Activated B cell treated with CpG ODN at 0.5 μM for 24 hours (primary cell): ENCODE results near the gene NLRP1. TPM values are rescaled to one million over a fixed set of nuclear protein-coding genes. Genes with fewer than 3 reads are reported as not detected.

Experiments used
- ATAC-seq: fragments of 200-7000 bp; cut with Tn5 transposase; one replicate; pipeline ENCODE4 v1.10.0; 2021; ENCODE audit warnings: low read depth, mild to moderate bottlenecking, moderate library complexity
- CTCF ChIA-PET: fragments of 350-600 bp; sonication (Branson Sonifier 250); formaldehyde crosslinking; loops from one replicate; lab custom pipeline; 2021; ENCODE audit warnings: antibody characterized with exemption; lab: Charles Lee
- POLR2A ChIA-PET: fragments of 350-600 bp; sonication (Branson Sonifier 250); formaldehyde crosslinking; loops from one replicate; lab custom pipeline; 2021; ENCODE audit warnings: antibody characterized with exemption; lab: Charles Lee
- DNase-seq: peaks from one replicate; pipeline ENCODE4 v3.0.0; 2022
- H3K27ac Mint-ChIP-seq: one replicate; pipeline ENCODE4 v1.8.0; 2020; ENCODE audit warnings: mixed read lengths
- H3K27me3 Mint-ChIP-seq: one replicate; pipeline ENCODE4 v1.8.0; 2021; ENCODE audit warnings: mixed read lengths
- H3K36me3 Mint-ChIP-seq: one replicate; pipeline ENCODE4 v1.8.0; 2021; ENCODE audit warnings: low read depth, mixed read lengths
- H3K4me1 Mint-ChIP-seq: one replicate; pipeline ENCODE4 v1.8.0; 2021; ENCODE audit warnings: mixed read lengths
- H3K4me3 Mint-ChIP-seq: one replicate; pipeline ENCODE4 v1.8.0; 2020; ENCODE audit warnings: mild to moderate bottlenecking, mixed read lengths
- H3K9me3 Mint-ChIP-seq: one replicate; pipeline ENCODE4 v1.8.0; 2020; ENCODE audit warnings: mixed read lengths
- CTCF ChIP-seq: fragments of 200-600 bp; IDR thresholded peaks from one replicate; pipeline ENCODE4 v1.8.0; 2022; ENCODE audit warnings: antibody characterized with exemption, mild to moderate bottlenecking
- intact Hi-C: fragments of 100-400 bp; cut with micrococcal nuclease; formaldehyde crosslinking; loops from one replicate; pipeline ENCODE4 v1.15.1; 2024
- total RNA-seq: library from RNA; stranded (reverse); gene quantifications from 2 replicates; pipeline ENCODE4 v1.2.3, GENCODE V29; 2022

Gene NLRP1
- total RNA-seq, 1 donor from 2014 or later: 40.4 TPM

GRCh38 chr17:5563456-5563855 lies 20.9 kb downstream of the NLRP1 start:
- Mint-ChIP-seq H3K27me3 (no peaks in the 10 kb centered on the region), H3K9me3 (no peaks in the 10 kb centered on the region), H3K4me1 (no peaks in the 10 kb centered on the region), H3K27ac (no peak overlapping the region), H3K36me3 (peaks cover 64% of the 10 kb centered on the region), H3K4me3 (no peak overlapping the region)
- intact Hi-C loops: no loop called here
- ChIA-PET CTCF (no interaction called here), POLR2A (no interaction called here)
- ATAC-seq (no peak), DNase-seq (no peak)
- no peak for TF ChIP-seq CTCF

- H3K36me3 Mint-ChIP-seq: peaks cover 65% of the 10 kb centered on the region
- H3K4me1 Mint-ChIP-seq: no peaks in the 10 kb centered on the region
- H3K9me3 Mint-ChIP-seq: no peaks in the 10 kb centered on the region
- DNase-seq: no peak
- no peak overlapping the region for H3K4me3 Mint-ChIP-seq
- H3K27me3 Mint-ChIP-seq: no peaks in the 10 kb centered on the region
- no peak for ATAC-seq
- H3K27ac Mint-ChIP-seq: no peak overlapping the region
- CTCF ChIA-PET: no interaction called here
- TF ChIP-seq CTCF: no peak
- POLR2A ChIA-PET: no interaction called here
- intact Hi-C loops: no loop called here
Measured at GRCh38 chr17:5562661-5563360, 21.5 kb downstream of the NLRP1 start.

GRCh38 chr17:5561736-5562571 lies 22.4 kb downstream of the NLRP1 start:
- Mint-ChIP-seq H3K27ac (no peak overlapping the region), H3K9me3 (no peaks in the 10 kb centered on the region), H3K36me3 (peaks cover 64% of the 10 kb centered on the region), H3K27me3 (no peaks in the 10 kb centered on the region), H3K4me3 (no peak overlapping the region), H3K4me1 (no peaks in the 10 kb centered on the region)
- POLR2A ChIA-PET: no interaction called here
- TF ChIP-seq CTCF: no peak
- CTCF ChIA-PET: no interaction called here
- ATAC-seq (no peak), DNase-seq (no peak)
- intact Hi-C loops: no loop called here

- CTCF ChIA-PET: no interaction called here
- POLR2A ChIA-PET: no interaction called here
- ATAC-seq: no peak
- H3K27me3 Mint-ChIP-seq: no peaks in the 10 kb centered on the region
- H3K4me3 Mint-ChIP-seq: no peak overlapping the region
- no peak for DNase-seq
- H3K27ac Mint-ChIP-seq: no peak overlapping the region
- no peaks in the 10 kb centered on the region for H3K4me1 Mint-ChIP-seq
- no peaks in the 10 kb centered on the region for H3K9me3 Mint-ChIP-seq
- intact Hi-C loops: no loop called here
- H3K36me3 Mint-ChIP-seq: peaks cover 60% of the 10 kb centered on the region
- no peak for TF ChIP-seq CTCF
Measured at GRCh38 chr17:5560361-5560988, 23.8 kb downstream of the NLRP1 start.
